Prostate gland (tissue), 2 donors: ENCODE results near the gene ECM1.

Experiments used
- CTCF ChIP-seq, 4 experiments: fragments of 200-600 bp in 2 of 4; fragments of 450-650 bp in 2 of 4; sonication (generic) in 2 of 4; IDR thresholded peaks; 1 replicate in 3 of 4; 2 replicates in 1 of 4; pipeline ENCODE4 v1.5.1; 2016 to 2019; ENCODE audit warnings: antibody characterized with exemption in 4 of 4, mild to moderate bottlenecking in 2 of 4, moderate library complexity in 2 of 4
- POLR2A ChIP-seq: fragments of 450-650 bp; IDR thresholded peaks from one replicate; pipeline ENCODE4 v1.6.1; 2016; ENCODE audit warnings: antibody characterized with exemption, mild to moderate bottlenecking

DNA sequence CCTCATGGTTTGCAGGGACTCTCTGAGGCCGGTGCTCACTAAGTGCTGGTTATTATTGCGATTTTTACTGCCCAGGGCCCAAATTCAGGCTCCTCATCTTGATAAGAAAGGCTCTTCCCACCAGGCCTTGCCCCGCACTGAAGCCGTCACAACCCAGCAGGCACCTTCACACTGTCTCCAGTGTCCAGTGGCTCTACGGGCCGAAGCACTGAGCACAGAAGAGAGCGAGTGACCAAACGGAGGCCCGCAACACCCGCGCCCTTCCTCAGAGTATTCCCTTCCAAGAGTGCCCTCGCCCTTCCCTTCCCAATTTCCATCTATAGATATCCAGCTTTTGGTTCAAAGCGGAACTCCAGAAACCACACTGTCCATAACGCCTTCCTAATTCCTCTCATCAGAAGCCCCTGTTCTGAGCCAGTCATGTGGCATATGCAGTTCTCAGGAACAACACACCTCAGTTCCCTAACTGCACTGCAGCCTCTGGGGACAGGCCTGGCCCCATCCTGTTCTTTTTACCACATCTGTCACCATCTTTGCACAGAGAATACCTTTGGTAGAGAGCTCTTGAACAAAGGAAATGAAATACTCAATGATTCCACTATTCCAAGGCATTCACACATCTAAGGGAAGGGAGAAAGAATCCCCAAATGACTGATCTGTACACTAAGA, 22.7 kb downstream of the ECM1 start:
- TF ChIP-seq CTCF (IDR thresholded peaks at IDR 0.05) (no peak), POLR2A (no peak)
